GM18861 (cell line): ENCODE data around the gene SLC25A24.
"Not testable (repeated sequence)": the region's sequence is repeated elsewhere in the genome, so short reads cannot be mapped to it uniquely, and the experiment has no call there.

ENCODE experiments used
- ATAC-seq: cut with Tn5 transposase; IDR thresholded peaks from one replicate; pipeline ENCODE4 v1.9.1; 2021; ENCODE audit not compliant: unreplicated experiment

Gene SLC25A24

DNA sequence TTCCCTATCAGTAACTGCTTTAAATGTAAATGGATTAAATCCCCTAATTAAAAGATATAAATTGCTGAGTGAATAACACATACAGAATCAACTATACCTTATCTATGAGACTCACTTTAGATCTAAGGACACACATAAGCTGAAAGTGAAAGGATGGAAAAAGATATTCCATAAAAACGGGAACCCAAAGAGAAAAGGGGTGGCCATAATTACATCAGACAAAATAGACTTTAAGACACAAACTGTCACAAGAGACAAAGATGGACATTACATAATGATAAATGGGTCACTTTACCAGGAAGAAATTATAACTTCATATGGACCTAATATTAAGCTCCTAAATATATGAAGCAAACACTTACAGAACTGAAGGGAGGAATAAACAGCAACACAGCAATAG is 59.2 kb downstream of the SLC25A24 start:
- ATAC-seq = no peak

DNA sequence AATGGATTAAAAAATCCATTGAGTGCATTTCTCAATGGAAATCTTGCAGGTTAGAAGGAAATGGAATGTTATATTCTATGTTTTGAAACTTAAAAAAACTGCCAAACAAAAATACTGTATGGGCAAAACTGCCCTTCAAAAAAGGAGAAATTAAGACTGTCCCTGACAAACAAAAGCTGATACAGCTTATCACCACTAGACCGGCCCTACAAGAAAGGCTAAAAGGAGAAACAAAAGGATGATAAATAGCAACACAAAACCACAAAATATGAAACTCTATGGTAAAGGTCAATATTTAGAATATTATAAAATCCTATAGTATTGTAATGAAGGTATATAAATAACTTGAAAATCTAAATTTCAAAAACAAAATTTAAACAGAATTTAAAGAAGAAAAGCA is 60.0 kb downstream of the SLC25A24 start:
- ATAC-seq = no peak

DNA sequence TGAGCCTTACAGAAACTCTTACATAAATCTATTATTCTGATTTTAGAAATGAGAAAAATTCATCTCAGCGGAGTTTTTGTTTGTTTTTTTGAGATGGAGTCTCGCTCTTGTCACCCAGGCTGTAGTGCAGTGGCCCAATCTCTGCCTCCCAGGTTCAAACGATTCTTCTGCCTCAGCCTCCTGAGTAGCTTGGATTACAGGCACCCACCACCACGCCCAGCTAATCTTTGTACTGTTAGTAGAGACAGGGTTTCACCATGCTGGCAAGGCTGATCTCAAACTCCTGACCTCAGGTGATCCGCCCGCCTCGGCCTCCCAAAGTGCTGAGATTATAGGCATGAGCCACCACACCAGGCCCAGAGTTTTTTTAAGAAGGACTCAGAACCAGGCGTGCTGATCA is 60.6 kb downstream of the SLC25A24 start:
- ATAC-seq = not testable (repeated sequence)

DNA sequence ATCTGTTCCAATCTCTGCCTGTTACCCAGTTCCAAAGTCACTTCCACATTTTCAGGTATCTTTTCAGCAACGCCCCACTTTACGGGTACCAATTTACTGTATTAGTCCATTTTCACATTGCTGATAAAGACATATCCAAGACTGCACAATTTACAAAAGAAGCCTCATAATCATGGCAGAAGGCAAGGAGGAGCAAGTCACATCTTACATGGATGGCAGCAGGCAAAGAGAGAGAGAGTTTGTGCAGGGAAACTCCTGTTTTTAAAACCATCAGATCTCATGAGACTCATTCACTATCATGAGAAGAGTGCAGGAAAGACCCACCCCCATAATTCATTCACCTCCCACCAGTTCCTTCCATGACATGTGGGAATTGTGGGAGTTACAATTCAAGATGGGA is 67.0 kb downstream of the SLC25A24 start:
- not testable (repeated sequence) for ATAC-seq

DNA sequence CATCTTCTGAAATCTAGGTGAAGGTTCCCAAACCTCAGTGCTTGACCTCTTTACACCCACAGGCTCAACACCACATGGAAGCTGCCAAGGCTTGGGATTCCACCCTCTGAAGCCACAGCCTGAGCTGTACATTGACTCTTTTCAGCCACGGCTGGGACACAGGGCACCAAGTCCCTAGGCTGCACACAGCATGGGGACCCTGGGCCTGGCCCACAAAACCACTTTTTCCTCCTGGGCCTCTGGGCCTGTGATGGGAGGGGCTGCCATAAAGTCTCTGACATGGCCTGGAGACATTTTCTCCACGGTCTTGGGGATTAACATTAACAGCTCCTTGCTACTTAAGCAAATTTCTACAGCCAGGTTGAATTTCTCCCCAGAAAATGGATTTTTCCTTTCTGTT is 67.8 kb downstream of the SLC25A24 start:
- not testable (repeated sequence) for ATAC-seq

DNA sequence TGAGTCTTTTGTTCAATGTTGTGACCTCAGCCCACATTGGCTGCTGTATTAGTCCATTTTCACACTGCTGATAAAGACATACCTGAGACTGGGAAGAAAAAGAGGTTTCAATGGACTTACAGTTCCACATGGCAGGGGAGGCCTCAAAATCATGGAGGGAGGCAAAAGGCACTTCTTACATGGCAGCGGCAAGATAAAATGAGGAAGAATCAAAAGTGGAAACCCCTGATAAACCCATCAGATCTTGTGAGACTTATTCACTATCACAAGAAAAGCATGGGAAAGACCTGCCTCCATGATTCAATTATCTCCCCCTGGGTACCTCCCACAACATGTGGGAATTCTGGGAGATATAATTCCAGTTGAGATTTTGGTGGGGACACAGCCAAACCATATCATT is 68.9 kb downstream of the SLC25A24 start:
- ATAC-seq = not testable (repeated sequence)

DNA sequence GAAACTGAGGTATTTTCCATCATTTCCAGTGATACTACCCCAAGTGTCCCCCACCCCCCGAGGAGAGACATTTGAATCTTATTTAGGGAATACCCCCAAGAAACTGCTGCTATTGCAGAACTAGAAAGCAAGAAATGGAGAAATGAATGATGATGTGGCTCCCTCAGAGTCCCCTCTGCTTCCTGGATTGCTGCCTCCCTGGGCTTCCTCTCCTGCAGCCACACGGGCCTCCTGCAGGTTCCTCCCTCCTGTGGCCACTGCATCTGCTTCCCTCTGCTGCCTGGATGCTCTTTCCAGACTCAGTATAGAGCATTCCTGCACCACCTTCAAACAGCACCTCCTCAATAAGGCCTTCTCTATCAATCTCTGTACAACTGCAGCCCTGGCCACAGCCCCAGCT is 69.3 kb downstream of the SLC25A24 start:
- no peak for ATAC-seq

DNA sequence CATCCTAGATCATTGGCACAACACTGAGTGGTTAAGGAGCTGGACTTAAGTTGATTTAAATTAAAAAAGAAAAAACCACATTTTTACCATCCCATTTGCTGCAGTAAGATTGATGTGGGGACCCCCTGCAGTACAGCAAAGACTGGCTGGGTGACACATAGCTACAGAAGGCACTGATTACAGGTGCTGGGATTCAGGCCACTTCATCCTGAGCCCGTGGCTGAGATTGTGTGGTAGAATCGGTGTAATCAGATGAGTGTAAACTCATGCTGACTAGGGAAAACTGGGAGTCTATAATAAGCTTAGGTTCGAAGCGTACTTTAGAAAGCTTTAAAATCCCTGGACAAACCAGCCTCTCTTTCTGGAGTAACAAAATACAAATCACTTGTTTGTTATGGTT is 70.1 kb downstream of the SLC25A24 start:
- ATAC-seq = no peak

DNA sequence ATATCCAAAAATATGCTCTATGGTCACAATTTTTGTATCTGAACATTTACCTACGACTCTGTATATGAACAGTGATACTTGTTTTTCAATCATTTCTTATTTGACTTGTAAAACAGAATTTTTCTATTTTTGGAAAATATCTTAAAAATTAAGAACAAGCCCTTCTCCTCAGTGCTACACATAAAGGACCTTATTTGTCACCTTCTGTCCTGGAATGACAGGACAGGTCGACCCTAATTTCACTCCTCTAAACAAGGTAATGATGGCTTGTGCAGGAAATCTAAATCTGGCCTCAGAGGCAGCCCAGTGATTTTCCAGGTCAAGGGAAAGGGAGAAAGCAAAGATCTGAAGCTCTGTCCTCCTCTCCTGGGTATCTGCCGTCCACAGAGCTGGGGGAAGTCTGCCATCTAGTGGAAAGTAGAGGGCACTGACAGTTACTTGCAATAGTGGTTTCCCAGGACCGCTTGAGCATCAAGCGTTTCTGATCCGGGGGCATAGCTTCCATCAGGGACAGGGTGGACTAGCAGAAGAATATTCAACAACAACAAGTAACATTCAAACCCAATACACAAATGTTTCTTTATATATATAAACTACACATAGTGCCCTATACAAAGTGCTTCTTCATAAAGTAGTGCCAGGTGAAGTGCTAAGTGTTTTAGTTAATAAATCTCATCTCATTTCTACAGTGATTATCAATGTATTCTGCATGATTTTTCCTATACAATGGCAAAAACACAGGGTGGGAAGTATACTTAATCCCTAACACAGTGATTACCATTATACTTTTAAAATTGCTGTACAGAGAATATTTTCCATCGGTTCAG is 74.6 kb downstream of the SLC25A24 start:
- ATAC-seq = peak; percentile 96

DNA sequence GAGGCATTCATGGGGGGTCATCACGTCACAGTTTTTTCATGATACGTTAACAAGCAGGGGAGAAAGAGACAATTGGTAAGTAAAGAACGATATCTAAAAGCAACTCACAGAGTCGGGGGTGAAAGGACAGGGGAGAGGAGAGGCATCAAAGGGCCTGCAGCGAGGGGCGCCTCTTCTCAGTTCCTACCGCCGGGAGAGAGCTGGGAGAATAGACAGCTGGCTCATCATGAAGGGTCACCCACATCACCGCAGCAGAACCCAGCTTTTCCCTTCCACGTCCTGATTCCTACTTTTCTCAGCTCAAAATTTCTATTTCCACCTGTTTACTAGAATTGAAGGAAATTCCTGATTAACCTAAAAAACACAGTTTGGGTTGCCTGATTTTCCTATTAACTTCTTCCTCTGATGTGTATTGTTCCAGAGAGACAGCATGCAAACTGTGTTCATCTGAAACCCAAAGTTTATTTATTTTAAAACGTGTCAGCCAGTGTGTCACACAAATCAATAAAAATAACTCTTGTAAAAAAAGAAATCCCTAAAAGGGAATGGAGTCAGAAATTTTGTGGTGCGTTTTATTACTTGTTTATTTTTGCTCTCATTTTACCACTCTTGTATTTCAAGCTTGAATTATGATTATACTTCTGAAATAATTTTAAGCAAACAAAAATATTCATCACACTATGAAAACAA is 75.4 kb downstream of the SLC25A24 start:
- no peak for ATAC-seq

DNA sequence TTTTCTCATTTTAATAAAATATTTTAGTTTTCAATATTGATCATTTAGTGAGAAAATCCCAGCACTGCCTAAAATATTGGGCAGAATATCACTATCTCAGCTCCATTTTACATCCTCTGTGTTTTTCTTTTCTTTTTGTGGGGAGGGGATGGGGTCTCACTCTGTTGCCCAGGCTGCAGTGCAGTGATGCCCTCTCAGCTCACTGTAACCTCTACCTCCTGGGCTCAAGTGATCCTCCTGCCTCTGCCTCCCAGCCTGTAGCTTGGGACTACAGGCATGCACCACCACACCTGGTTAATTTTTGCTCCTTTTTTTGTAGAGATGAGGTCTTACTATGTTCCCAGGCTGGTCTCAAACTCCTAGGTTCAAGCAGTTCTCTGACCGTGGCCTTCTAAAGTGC is 76.1 kb downstream of the SLC25A24 start:
- ATAC-seq = no peak

DNA sequence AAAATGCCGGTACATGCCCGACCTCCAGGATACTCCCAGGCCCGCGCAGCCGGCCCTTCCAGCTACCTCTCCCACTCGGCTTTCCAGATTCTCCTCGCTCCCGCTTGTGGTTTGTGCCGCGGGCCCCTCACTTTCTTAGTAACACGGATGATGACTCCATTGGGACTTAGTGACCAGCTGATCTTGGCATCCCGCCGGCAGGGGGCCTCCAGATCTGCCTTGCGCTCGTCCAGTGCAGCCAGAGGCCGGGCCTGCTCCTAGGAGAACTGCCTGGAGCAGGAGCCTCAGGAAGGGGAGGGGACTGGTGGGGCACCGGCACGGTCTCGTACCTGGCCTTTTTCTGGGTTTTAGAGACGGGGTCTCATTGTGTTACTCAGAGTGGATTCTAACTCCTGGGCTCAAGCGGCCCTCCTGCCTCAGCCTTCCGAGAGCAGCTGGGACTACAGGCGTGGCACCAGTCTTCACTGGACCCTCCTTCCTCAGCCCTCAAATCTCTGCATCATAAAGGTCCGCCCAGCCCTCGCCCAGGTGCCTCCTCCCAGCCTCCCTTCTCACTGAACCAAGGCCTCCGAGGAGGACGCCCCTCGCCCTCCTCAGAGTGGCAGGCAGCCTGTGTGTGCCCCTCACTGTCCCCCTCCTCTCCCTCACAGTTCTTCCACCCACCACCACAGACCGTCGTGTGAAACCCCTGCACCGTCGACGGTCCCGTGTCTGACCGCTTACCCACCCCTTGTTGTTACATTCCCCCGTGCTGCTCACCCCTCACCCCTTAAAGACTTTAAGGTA is 78.6 kb downstream of the SLC25A24 start:
- ATAC-seq = no peak

DNA sequence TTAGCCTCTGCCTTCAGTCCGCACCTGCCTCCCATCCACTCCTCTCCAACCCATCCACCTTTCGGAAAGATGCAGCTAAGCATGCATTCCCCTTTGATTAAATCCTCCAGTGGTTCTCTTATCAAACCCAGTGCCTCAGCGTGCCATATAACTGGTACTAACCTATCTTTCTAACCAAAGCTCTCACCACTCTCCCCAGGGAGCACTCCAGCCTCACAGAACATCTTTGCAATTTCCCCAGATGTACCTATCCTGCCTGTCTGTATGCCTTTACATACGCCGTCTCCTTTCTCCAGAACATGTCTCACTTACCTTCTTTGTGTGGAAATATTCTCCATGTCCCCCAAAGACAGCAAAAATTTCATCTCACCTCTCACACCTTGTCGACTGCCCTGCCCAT is 80.0 kb downstream of the SLC25A24 start:
- ATAC-seq = no peak

DNA sequence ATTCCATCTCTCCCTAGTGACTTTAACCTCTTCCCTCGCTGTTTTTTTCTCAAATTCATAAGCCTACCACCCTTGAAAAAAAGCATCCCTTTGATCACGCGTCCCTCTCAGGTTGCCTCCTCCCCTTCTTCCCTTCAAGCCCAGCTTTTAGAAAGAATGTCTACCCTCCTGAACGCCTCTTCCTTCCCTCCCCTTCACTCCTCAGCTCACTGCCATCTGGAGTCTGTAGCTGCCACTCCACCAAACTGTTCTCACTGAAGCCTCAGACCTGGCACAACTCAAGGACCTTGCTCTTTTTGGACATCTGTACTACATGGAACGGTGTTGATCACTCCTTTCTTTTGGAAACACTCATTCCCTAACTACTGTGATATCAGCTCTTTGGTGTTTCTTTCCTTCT is 80.6 kb downstream of the SLC25A24 start:
- no peak for ATAC-seq

DNA sequence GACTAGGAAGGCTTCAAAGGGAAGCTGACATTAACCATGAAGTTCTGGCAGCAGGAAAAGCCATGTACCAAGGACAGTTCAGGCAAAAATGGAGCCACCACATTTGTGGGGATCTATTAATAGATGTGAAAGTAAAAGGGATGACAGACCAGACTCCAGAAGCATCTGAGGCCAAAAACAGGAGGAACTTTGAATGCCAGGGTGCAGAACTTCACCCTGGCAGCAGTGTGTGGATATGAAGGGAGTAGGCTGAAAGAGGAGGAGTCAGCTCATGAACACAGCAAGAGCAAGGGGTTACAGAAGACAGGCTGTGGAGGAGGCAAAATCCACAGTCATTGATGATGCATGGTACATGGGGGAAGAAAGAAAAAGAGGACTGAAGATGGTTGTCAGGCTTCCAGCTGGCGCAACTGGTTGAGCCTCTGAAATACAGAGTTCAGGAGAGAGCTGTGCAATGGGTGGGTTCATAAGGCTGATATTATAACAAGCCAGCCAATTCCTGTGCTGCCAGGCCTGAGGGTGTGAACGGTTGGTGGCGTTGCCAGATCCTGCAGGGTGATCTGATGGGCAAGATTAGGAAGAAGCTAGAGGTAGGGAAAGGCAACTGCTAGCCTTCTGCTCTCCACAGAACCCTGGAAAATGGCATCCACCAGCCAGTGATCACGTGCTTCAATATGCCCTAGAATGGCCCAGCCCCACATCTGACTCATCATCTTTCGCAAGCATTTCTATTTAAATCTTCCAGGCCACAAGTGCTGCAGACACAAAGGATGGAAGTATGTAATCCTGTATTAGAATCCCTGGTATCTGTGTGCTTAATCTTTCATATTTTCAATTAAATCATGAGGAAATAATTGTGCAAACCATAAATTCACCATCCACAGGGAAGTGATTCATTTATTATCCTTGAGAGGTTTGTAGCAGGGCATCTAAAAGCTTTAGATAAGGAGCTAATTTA is 81.9 kb downstream of the SLC25A24 start:
- ATAC-seq = no peak

DNA sequence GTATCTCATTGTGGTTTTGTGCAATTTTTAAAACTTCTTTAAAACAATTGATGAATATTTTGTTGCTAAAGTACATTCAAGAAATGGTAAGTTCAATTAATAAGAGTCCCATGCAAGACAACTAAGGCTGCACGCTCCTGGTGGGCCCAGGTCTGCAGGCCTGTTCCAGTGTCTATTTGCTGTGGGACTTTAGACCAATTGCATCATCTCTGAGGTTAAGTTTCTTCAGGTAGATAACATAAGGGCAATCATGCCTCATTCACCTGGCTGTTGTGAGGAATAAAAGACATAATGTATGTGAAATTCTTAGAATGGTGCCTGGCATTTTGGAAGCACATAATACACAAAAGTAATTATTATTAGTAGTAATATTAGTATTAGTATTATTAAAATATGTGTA is 82.9 kb downstream of the SLC25A24 start:
- ATAC-seq = no peak

DNA sequence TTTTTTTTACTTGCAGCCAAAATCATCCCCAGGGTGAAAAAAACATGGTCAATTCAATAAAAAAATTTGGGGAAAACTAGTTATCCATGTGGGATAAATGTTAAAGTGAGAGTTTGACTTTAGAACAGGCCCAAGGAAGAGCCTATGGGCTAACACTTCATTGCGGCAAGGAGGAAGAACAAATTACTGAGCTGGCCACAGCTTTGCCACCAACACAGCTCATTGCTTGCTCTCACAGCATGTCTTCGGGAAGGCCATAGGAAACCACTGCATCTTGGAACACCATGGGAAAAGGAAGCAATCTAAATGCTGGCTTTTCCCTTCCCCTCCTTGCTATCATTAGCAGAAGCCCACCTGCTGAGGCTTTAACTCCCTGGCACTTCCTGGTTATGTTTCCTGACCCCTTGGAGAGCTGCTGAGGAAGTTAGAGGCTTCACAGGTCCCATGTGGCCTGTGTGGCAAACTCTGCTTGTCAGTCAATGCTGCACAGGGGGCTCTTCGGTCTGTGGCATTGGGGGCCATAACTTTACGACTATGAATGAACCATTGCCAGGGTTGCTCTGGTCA is 86.0 kb downstream of the SLC25A24 start:
- no peak for ATAC-seq

DNA sequence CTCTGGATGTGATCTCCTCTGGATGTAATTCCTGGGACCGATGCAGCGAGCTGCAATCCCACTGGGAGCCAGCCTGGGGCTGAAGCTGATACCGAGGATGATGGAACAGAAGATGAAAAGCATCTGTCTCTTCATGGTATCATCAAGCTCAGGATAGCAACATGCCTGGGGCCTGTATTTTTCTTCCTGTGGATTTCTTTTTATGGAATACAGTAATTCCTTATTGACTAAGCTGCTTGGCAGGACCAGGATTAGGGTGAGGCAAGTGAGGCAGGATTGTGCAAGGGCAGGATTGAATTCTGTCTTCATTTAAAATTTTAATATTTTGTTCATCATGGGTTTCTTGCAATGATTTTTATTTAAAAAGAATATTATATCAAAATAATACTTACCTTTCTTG is 86.6 kb downstream of the SLC25A24 start:
- ATAC-seq = no peak

DNA sequence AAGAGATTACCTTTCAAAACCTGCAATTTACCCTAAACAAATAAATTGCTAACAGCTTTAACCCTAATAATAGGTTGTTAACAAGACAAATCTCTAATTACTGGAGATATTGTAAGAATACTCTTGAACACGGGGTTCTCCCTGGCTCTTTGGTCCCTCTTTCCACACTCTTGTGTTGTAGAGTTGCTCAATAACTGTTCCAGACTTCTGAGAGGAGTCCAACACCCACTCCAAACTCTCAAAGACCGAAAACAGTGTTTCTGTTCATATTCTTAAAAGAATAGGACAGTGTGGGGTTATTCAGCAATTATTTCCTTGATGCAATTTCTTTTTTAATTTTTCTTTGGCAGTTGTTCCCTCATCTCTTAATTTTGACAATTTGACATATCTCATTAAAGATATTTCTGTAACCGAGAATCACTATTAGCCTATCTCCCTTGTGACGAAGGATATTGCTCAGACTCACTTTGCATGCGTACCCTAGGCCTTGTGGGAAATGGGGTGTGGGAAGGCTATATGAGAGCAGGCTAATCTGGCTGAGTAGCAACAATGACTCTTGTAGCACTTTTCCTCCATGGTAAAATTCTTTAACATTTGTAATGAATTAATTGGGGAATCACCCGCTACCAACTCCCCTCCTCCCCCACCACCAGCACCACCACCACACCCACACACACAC is 90.7 kb downstream of the SLC25A24 start:
- ATAC-seq = no peak

DNA sequence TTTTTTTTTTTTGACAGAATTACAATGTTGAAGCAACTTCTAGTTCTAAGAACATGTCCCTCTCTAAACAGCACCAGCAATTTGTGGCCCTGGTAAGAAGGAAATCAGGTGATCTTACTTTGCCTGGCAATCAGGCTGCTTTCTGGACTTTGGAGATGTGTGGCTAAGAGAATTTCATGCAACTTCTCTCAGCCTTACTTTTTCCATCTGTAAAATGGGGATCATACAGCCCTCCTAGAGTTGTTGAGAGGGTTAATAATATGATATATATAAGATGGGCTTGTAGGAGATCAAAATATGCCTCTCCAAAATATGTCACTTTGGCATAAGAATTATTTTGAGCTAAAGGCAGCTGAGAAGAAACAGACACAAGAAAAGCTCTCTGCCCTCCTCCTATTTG is 92.0 kb downstream of the SLC25A24 start:
- no peak for ATAC-seq
